H54 (cell line): ENCODE data around the gene BAHD1.

Source experiments
- DNase-seq: peaks from one replicate; pipeline ENCODE4 v3.0.0; 2011; ENCODE audit warnings: low spot score, mixed read lengths; ENCODE audit not compliant: insufficient read length
- FAIRE-seq: peaks from 3 replicates; lab custom pipeline; 2011; peaks lifted over from hg19 to GRCh38; lab: Jason Lieb, UNC
- POLR2A ChIP-seq: IDR thresholded peaks from 2 replicates; pipeline ENCODE4 v1.6.1; 2011; ENCODE audit warnings: low read depth, mild to moderate bottlenecking, low read length

The BAHD1 gene

DNA sequence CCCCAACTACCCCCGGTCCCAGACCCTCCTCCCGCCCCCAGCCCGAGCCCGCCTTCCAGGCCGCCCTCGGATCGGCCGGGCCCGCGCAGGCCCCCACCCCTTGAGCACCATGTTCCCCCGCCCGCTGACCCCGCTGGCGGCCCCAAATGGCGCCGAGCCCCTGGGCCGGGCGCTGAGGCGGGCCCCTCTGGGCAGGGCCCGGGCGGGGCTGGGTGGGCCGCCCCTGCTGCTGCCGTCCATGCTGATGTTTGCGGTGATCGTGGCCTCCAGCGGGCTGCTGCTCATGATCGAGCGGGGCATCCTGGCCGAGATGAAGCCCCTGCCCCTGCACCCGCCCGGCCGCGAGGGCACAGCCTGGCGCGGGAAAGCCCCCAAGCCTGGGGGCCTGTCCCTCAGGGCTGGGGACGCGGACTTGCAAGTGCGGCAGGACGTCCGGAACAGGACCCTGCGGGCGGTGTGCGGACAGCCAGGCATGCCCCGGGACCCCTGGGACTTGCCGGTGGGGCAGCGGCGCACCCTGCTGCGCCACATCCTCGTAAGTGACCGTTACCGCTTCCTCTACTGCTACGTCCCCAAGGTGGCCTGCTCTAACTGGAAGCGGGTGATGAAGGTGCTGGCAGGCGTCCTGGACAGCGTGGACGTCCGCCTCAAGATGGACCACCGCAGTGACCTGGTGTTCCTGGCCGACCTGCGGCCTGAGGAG is 30.5 kb downstream of the BAHD1 start:
- no peak for FAIRE-seq

GRCh38 chr15:40471808-40472150 is 31.0 kb downstream of the BAHD1 start:
- FAIRE-seq (no peak), DNase-seq (no peak)
- TF ChIP-seq POLR2A = no peak

More for the DNA sequence above, 30.5 kb downstream of the BAHD1 start:
- no peak for DNase-seq
- TF ChIP-seq POLR2A = peak; percentile 23; the same call in 1 of the 2 replicates

DNA sequence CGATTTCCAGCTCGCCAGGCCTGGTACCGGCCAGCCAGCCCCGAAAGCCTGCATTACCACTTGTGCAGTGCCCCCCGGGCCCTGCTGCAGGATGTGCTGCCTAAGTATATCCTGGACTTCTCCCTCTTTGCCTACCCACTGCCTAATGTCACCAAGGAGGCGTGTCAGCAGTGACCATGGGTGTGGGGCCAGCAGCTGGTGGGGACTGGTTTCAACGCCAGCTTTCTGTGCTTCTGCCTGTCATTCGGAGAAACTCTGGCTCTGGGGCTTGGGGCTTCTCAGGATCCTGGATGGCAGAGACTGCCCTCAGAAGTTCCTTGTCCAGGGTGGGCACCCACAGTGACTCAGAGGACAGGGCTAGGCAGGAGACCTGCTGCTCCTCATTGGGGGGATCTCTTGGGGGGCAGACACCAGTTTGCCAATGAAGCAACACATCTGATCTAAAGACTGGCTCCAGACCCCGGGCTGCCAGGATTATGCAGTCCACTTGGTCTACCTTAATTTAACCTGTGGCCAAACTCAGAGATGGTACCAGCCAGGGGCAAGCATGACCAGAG is 31.5 kb downstream of the BAHD1 start:
- FAIRE-seq = no peak
- DNase-seq = no peak
- no peak for TF ChIP-seq POLR2A

DNA sequence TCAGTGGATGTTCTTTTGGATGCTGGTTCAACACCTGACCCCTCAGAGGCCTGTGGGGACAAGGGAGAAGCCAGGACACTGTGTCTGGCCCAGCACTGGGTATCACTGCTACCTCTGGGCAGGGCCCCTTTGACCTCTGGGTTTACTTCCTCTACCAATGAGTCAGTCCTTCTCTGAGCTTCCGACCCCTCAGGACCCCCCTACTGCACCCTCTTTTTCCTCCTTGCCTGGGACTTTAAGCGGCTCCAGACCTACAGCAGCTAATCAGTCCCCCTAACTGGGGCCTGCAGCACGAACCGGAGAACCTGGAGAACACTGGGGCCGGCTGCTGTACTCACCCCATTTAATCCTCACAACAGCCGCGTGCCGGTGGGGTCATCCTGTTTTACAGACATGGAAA is 33.8 kb downstream of the BAHD1 start:
- no peak for TF ChIP-seq POLR2A
- no peak for FAIRE-seq
- no peak for DNase-seq

GRCh38 chr15:40477642-40478327 is 37.0 kb downstream of the BAHD1 start:
- FAIRE-seq = no peak
- no peak for TF ChIP-seq POLR2A
- DNase-seq = no peak

GRCh38 chr15:40479024-40479423 is 38.3 kb downstream of the BAHD1 start:
- DNase-seq (no peak), FAIRE-seq (no peak)
- no peak for TF ChIP-seq POLR2A

- TF ChIP-seq POLR2A = no peak
- FAIRE-seq = no peak
- no peak for DNase-seq
Observed at GRCh38 chr15:40481341-40482074, 40.8 kb downstream of the BAHD1 start.

DNA sequence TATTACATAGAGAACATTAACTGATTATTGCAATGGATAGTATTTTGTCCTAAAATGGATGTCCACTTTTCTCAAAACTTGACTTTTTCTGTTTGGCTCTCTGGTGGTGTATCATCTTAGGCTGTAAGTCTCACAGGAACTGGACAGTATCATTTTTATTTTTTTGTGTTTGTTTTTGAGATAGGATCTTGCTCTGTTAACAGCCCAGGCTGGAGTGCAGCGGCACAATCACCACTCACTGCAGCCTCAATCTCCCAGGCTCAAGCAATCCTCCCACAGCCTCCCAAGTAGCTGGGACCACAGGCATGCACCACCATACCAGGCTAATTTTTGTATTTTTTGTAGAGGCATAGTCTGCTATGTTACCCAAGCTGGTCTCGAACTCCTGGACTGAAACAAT is 43.2 kb downstream of the BAHD1 start:
- FAIRE-seq (no peak), DNase-seq (no peak)
- TF ChIP-seq POLR2A = no peak

- DNase-seq (no peak), FAIRE-seq (no peak)
- no peak for TF ChIP-seq POLR2A
Observed at GRCh38 chr15:40486066-40486770, 45.5 kb downstream of the BAHD1 start.

DNA sequence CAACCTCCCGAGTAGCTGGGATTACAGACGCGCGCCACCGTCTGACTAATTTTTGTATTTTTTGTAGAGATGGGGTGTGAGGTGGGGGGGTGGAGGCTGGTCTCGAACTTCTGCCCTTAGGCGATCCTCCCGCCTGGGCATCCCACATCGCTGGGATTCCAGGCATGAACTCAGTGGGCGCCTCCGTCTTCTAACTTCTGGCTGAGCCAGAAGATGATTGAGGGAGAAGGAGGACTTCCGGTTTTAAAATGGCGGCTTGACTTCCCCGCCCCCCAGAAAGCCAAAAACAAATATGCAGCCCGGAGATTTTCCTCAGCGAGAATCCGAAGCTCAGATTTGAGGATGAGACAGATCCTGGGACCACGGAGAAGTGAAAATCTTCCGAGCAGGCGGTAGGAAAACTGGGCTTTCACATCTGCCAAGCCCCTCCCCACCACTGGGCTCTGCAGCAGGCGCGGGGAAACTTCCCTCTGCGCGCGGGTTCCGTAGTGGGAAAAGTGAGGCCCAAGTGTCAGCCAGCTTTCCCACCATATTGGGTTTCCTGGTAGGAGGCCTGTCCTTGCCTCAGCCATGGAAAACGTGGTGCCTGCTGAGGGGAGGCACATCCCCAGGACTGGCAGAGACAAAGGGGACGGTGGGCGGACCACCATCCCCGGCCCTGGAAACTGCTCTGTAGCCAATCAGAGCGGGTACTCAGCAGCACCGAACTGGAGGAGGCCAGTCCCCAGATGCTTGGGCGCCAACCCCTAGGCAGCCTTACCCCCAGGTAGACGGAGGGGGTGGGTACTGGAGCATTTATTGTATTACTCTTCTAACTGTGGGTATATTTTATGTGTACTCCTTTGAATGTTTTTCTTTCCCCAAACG is 47.3 kb downstream of the BAHD1 start:
- no peak for DNase-seq
- FAIRE-seq = no peak
- no peak for TF ChIP-seq POLR2A

GRCh38 chr15:40489274-40490175 is 48.8 kb downstream of the BAHD1 start:
- TF ChIP-seq POLR2A = no peak
- FAIRE-seq (no peak), DNase-seq (no peak)
